ENCODE measurements around the gene NALCN.

- TF ChIP-seq POLR2A (IDR thresholded peaks at IDR 0.05): no peak
- TF ChIP-seq CTCF (IDR thresholded peaks at IDR 0.05): no peak
- TF ChIP-seq POLR2AphosphoS5 (IDR thresholded peaks at IDR 0.05): no peak
Observed at GRCh38 chr13:101018720-101019119, 397.6 kb downstream of the NALCN start.

Data from gastroesophageal sphincter (tissue), 3 donors.